Activated T-cell treated with anti-CD3 and anti-CD28 coated beads, Interleukin-2, amount 50 U/mL, for 24 hours (primary cell): Measurements from ENCODE around the gene ARID5B.

Experiments used
- DNase-seq: peaks from one replicate; pipeline ENCODE4 v3.0.0-alpha.2; 2020
- H3K27ac Mint-ChIP-seq: 2 replicates; pipeline ENCODE4 v1.8.0; 2020; ENCODE audit warnings: mild to moderate bottlenecking, mixed read lengths
- H3K27me3 Mint-ChIP-seq: 2 replicates; pipeline ENCODE4 v1.8.0; 2020; ENCODE audit warnings: mixed read lengths
- H3K36me3 Mint-ChIP-seq: 2 replicates; pipeline ENCODE4 v1.8.0; 2020; ENCODE audit warnings: low read depth, mixed read lengths
- H3K4me1 Mint-ChIP-seq: 2 replicates; pipeline ENCODE4 v1.8.0; 2020; ENCODE audit warnings: low read depth, mixed read lengths
- H3K4me3 Mint-ChIP-seq: 2 replicates; pipeline ENCODE4 v1.8.0; 2020; ENCODE audit warnings: mild to moderate bottlenecking, moderate library complexity, mixed read lengths
- H3K9me3 Mint-ChIP-seq: 2 replicates; pipeline ENCODE4 v1.8.0; 2020; ENCODE audit warnings: mixed read lengths

ARID5B gene

DNA sequence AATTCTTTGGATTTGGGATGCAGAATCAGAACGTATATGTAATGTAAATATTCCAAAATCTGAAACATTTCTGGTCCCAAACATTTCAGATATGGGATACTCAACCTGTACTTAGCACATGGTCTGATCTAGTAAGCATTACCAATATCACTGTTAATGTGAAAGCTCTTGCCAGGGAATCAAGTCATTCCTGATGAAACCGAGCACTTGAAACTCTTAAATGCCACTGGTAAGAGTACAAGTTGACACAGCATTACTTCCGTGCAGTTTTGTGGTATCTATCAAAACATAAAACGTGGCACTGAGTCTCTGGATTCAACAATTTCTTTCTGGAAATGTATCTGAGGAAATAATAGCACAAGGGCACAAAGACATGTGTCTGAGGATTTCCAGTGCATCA is 211.5 kb downstream of the ARID5B start:
- DNase-seq = no peak
- Mint-ChIP-seq H3K36me3 (no peaks in the 10 kb centered on the region), H3K4me1 (peaks cover 37% of the 10 kb centered on the region), H3K27me3 (no peaks in the 10 kb centered on the region), H3K9me3 (no peaks in the 10 kb centered on the region), H3K4me3 (no peak overlapping the region), H3K27ac (no peak overlapping the region)

DNA sequence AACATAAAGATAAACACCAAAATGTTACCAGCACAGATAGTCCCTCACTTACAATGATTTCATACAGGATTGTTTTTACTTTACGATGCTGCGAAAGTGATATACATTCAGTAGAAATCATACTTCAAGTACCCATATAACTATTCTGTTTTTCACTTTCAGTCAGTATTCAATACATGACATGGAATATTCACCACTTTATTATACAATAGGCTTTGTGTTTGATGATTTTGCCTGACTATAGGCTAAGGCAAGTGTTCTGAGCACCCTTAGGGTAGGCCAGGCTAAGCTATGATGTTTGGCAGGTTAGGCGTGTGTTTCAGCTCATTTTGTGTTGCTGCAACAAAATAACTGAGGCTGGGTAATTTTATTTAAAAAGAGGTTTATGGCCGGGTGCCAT is 212.2 kb downstream of the ARID5B start:
- H3K9me3 Mint-ChIP-seq = no peaks in the 10 kb centered on the region
- DNase-seq = no peak
- H3K36me3 Mint-ChIP-seq = no peaks in the 10 kb centered on the region
- peaks cover 33% of the 10 kb centered on the region for H3K4me1 Mint-ChIP-seq
- no peak overlapping the region for H3K27ac Mint-ChIP-seq
- H3K4me3 Mint-ChIP-seq = no peak overlapping the region
- H3K27me3 Mint-ChIP-seq = no peaks in the 10 kb centered on the region

DNA sequence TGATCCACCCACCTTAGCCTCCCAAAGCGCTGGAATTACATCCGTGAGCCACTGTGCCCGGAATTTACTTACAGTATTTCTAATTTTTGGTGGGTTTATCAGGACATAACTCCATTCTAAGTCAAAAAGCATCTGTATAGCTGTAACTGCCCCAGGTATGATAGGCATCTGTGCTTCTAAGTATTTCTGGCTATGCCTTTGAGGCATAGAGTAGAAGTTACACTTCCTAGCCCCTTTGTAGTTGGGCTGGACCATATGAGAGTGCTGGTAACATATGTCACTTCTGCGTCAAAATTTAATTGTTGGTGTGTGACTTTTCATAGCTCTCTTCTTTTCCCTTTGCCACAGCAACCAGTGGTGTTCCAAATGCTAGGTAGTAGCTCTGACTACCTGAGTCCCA is 213.8 kb downstream of the ARID5B start:
- no peak for DNase-seq
- H3K27ac Mint-ChIP-seq = no peak overlapping the region
- peaks cover 24% of the 10 kb centered on the region for H3K4me1 Mint-ChIP-seq
- H3K27me3 Mint-ChIP-seq = no peaks in the 10 kb centered on the region
- H3K9me3 Mint-ChIP-seq = peaks cover 4% of the 10 kb centered on the region
- H3K4me3 Mint-ChIP-seq = no peak overlapping the region
- no peaks in the 10 kb centered on the region for H3K36me3 Mint-ChIP-seq

DNA sequence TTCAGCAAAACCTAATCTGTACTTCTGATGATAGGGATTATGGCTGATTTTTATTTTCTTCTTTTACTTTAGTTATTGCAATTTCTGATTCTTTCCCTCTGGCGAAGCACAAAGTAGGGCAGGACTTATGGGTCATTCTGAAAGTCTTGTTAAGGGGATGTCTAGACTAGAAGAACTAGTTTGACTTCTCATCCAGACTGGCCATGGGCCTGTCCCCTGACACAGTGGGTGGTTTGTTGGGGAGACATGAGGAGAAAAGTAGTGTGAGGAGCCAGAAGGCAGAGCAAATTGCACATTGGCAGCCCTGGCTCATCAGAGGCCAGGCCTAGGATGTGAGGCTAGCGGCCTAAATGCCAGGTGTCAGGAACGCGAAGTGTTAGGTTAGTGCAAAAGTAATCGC is 214.3 kb downstream of the ARID5B start:
- no peaks in the 10 kb centered on the region for H3K27me3 Mint-ChIP-seq
- H3K27ac Mint-ChIP-seq = peak overlapping the region; percentile 2
- no peak overlapping the region for H3K4me3 Mint-ChIP-seq
- peaks cover 24% of the 10 kb centered on the region for H3K4me1 Mint-ChIP-seq
- H3K9me3 Mint-ChIP-seq = peaks cover 4% of the 10 kb centered on the region
- no peak for DNase-seq
- H3K36me3 Mint-ChIP-seq = no peaks in the 10 kb centered on the region

DNA sequence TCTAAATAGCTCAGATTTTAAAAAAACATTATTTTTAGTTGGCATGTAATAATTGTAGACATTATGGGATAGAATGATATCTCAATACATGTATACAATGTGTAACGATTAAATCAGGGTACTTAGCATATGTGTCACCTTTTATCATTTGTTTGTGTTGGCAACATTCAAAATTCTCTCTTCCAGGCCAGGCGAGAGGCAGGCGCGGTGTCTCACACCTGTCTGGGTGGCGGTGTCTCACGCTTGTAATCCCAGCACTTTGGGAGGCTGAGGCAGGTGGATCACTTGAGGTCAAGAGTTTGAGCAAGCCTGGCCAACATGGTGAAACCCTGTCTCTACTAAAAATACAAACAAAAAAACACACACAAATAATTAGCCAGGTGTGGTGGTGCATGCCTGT is 215.4 kb downstream of the ARID5B start:
- Mint-ChIP-seq H3K4me3 (no peak overlapping the region), H3K27ac (no peak overlapping the region), H3K36me3 (no peaks in the 10 kb centered on the region), H3K27me3 (no peaks in the 10 kb centered on the region), H3K9me3 (peaks cover 4% of the 10 kb centered on the region), H3K4me1 (peaks cover 33% of the 10 kb centered on the region)
- DNase-seq = no peak

DNA sequence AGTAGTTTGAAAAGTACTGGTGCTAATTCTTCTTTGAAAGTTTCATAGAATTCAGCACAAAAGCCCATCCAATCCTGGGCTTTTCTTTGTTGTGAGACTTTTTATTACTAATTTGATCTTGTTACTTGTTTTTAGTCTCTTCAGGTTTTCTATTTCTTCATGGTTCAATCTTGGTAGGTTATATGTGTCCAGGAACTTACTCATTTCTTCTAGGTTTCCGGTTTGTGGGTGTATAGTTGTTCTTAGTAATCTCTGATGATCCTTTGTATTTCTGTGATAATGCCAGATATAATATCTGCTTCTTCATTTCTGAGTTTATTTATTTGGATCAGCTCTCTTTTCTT is 219.7 kb downstream of the ARID5B start:
- DNase-seq = no peak
- Mint-ChIP-seq H3K9me3 (peaks cover 21% of the 10 kb centered on the region), H3K27me3 (no peaks in the 10 kb centered on the region), H3K4me1 (peaks cover 25% of the 10 kb centered on the region), H3K27ac (peak overlapping the region; percentile 84), H3K4me3 (no peak overlapping the region), H3K36me3 (peaks cover 5% of the 10 kb centered on the region)

DNA sequence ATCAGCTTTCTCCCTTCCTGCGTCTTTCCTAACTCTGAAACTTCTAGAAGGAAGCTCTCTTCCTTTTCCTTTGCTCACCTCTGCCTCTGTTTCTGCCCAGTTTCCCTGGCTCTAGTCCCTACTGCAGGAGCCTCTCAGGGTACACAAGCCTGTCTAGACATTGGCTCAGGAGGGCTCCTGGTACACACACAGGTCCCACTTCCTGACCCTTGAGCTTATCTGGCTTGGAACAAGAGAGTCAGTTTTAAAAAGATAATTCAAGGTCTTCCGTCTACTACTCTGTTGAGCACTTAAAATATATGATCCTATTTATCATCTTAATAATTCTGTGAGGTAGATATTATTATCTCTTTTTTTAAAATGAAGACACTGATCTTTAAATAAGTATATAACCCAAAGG is 226.5 kb downstream of the ARID5B start:
- H3K9me3 Mint-ChIP-seq = peaks cover 21% of the 10 kb centered on the region
- no peak overlapping the region for H3K4me3 Mint-ChIP-seq
- H3K27me3 Mint-ChIP-seq = no peaks in the 10 kb centered on the region
- DNase-seq = no peak
- H3K36me3 Mint-ChIP-seq = peaks cover 6% of the 10 kb centered on the region
- peaks cover 11% of the 10 kb centered on the region for H3K4me1 Mint-ChIP-seq
- no peak overlapping the region for H3K27ac Mint-ChIP-seq

DNA sequence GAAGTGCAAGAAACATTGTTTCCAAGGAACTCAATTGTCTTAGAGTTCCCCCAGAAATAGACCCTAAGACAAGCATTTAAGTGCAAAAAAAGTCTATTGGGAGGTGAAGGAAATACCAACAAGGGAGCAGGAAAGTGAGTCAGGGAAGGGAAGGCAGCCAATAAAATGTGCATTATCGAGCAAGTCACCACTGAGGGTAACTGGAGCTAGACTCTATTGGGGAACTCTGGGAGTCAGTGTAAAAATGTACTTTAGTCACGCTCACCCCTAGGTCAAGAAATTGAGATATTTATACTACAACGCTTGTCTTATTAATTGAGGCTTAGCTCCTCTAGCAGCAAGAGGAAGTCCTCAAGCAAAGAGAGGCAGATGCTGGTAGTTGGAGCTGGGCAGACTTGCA is 229.4 kb downstream of the ARID5B start:
- peaks cover 20% of the 10 kb centered on the region for H3K4me1 Mint-ChIP-seq
- H3K27ac Mint-ChIP-seq = no peak overlapping the region
- H3K36me3 Mint-ChIP-seq = peaks cover 4% of the 10 kb centered on the region
- no peaks in the 10 kb centered on the region for H3K27me3 Mint-ChIP-seq
- DNase-seq = no peak
- H3K4me3 Mint-ChIP-seq = no peak overlapping the region
- H3K9me3 Mint-ChIP-seq = peaks cover 20% of the 10 kb centered on the region

DNA sequence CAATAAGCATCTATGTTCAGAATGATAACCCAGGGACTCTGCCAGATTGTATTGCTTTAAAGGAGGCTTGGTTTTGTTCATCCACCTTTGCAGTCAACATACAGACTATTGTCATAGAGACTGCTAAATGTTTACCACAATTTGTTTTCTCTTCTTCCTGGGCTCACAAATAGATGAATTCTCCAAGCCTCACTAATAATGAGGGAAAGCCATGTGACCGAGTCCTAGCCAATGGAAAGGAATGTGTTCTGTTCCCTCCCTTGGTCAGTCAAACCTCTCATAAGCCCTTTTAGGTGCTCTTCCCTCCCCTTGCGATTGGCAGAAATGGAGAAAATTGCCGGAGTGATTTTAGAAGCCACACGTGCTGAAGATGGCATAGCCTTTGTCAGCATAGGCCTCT is 230.2 kb downstream of the ARID5B start:
- Mint-ChIP-seq H3K27ac (no peak overlapping the region), H3K36me3 (peaks cover 4% of the 10 kb centered on the region)

DNA sequence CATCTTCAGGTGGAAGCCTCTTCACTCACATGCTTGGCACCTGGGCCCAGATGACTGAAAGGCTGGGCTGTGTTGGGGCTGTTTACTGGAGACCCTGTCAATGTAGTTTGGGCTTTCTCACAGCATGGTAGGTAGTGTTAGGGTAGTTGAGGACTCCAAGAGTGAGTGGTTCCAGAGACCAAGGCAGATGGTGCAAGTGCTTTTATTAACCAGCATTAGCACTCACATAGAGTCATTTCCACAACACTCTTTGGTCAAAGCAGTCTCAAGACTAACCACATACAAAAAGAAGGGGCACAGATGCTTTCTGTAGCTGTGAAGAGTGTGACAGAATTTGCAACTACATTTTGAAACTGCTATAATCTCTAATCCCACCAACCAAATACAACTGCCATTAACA is 232.1 kb downstream of the ARID5B start:
- H3K27ac Mint-ChIP-seq = no peak overlapping the region
- H3K4me3 Mint-ChIP-seq = no peak overlapping the region
- H3K36me3 Mint-ChIP-seq = peaks cover 1% of the 10 kb centered on the region
- no peak for DNase-seq
- H3K4me1 Mint-ChIP-seq = peaks cover 13% of the 10 kb centered on the region
- H3K27me3 Mint-ChIP-seq = no peaks in the 10 kb centered on the region
- peaks cover 18% of the 10 kb centered on the region for H3K9me3 Mint-ChIP-seq

More for the DNA sequence above, 230.2 kb downstream of the ARID5B start:
- no peaks in the 10 kb centered on the region for H3K27me3 Mint-ChIP-seq
- H3K4me3 Mint-ChIP-seq = no peak overlapping the region
- no peak for DNase-seq
- H3K4me1 Mint-ChIP-seq = peaks cover 18% of the 10 kb centered on the region
- H3K9me3 Mint-ChIP-seq = peaks cover 18% of the 10 kb centered on the region

DNA sequence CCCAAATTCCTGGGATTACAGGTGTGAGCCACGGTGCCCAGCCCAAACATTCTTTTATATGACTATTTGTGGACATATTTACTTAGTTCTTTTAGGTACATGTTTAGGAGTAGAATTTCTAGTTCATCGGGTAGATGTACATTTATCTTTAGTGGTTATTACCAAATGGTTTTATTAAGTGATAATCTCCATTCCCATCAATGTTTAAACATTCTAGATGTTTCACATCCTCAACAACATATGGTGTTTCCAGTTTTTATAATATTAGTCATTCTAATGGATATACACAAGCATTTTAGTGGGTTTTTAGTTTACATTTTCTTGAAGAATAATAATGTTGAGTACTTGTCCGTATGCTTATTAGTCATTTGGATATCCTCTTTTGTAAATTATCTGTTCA is 235.4 kb downstream of the ARID5B start:
- Mint-ChIP-seq H3K4me1 (peaks cover 13% of the 10 kb centered on the region), H3K27me3 (no peaks in the 10 kb centered on the region), H3K9me3 (peaks cover 9% of the 10 kb centered on the region), H3K27ac (no peak overlapping the region), H3K4me3 (no peak overlapping the region), H3K36me3 (no peaks in the 10 kb centered on the region)
- DNase-seq = no peak
